Fibroblast of lung (primary cell): ENCODE measurements around the gene TRAF3. TPM values are rescaled to one million over a fixed set of nuclear protein-coding genes. Genes with fewer than 3 reads are reported as not detected.

Experiments
- DNase-seq, 2 donors: peaks; one replicate each; pipeline versions ENCODE4 v3.0.0 to v3.0.0-alpha.2; 2010; ENCODE audit warnings: low read depth in 2 of 2
- H2AFZ ChIP-seq: 2 replicates; pipeline ENCODE4 v1.5.1; 2012; ENCODE audit warnings: low read length, control low read depth, inconsistent platforms
- H3K27ac ChIP-seq: 2 replicates; pipeline ENCODE4 v1.5.1; 2011; ENCODE audit warnings: low read length, control low read depth; ENCODE audit not compliant: insufficient read depth
- H3K27me3 ChIP-seq: 2 replicates; pipeline ENCODE4 v1.5.1; 2011; ENCODE audit warnings: mild to moderate bottlenecking, low read length; ENCODE audit not compliant: control insufficient read depth, insufficient read depth
- H3K36me3 ChIP-seq: 2 replicates; pipeline ENCODE4 v1.5.1; 2011; ENCODE audit warnings: low read length; ENCODE audit not compliant: control insufficient read depth, insufficient read depth
- H3K4me1 ChIP-seq: 2 replicates; pipeline ENCODE4 v1.5.1; 2011; ENCODE audit warnings: low read length; ENCODE audit not compliant: control insufficient read depth, insufficient read depth; ENCODE audit errors: extremely low read depth
- H3K4me2 ChIP-seq: 2 replicates; pipeline ENCODE4 v1.5.1; 2011; ENCODE audit warnings: low read length, control low read depth; ENCODE audit not compliant: insufficient read depth; ENCODE audit errors: extremely low read depth
- H3K4me3 ChIP-seq, 4 experiments: fragments of 200-600 bp in 1 of 4; sonication (generic) in 1 of 4; replicated peaks in 1 of 4; 2 replicates each; pipeline ENCODE4 v1.5.1; 2011 to 2016; ENCODE audit warnings: low read length in 4 of 4, low read depth in 3 of 4, mild to moderate bottlenecking in 3 of 4, control low read depth in 2 of 4, inconsistent platforms in 1 of 4, mixed read lengths in 1 of 4; ENCODE audit not compliant: insufficient read depth in 1 of 4; ENCODE audit errors: control extremely low read depth in 1 of 4
- H3K79me2 ChIP-seq: 2 replicates; pipeline ENCODE4 v1.5.1; 2012; ENCODE audit warnings: mild to moderate bottlenecking, low read length, inconsistent platforms; ENCODE audit not compliant: control insufficient read depth, insufficient read depth
- H3K9ac ChIP-seq: 2 replicates; pipeline ENCODE4 v1.5.1; 2011; ENCODE audit warnings: mild to moderate bottlenecking, low read length, control low read depth; ENCODE audit not compliant: insufficient read depth
- H3K9me3 ChIP-seq: 2 replicates; pipeline ENCODE4 v1.5.1; 2012; ENCODE audit warnings: low read depth, low read length; ENCODE audit not compliant: control insufficient read depth, insufficient read depth
- H4K20me1 ChIP-seq: 2 replicates; pipeline ENCODE4 v1.5.1; 2011; ENCODE audit warnings: low read length; ENCODE audit not compliant: control insufficient read depth, insufficient read depth; ENCODE audit errors: extremely low read depth
- EZH2 ChIP-seq: IDR thresholded peaks from 2 replicates; pipeline ENCODE4 v1.5.1; 2012; ENCODE audit warnings: low read length, control low read depth, mild to moderate bottlenecking; ENCODE audit errors: missing control alignments
- polyA plus RNA-seq, 2 donors: library from polyadenylated mRNA; depleted of rRNA in 1 of 2; stranded (reverse) in 1 of 2; unstranded in 1 of 2; fragments of >200 nt; gene quantifications; 2 replicates each; pipeline ENCODE4 v1.2.1, GENCODE V29; 2011 to 2012; ENCODE audit warnings: missing spikeins in 1 of 2
- total RNA-seq: library from RNA; depleted of rRNA; stranded (reverse); fragments of >200 nt; gene quantifications from 2 replicates; pipeline ENCODE4 v1.2.1, GENCODE V29; 2014
- TF ChIP-seq, protein P1 (sequence below), 2 donors: IDR thresholded peaks in 1 of 2; conservative IDR thresholded peaks in 1 of 2; 1 replicate in 1 of 2; 2 replicates in 1 of 2; pipeline ENCODE4 v1.5.1; 2011 to 2012; ENCODE audit warnings: low read length in 2 of 2, control low read depth in 1 of 2, inconsistent platforms in 1 of 2, low read depth in 1 of 2, mild to moderate bottlenecking in 1 of 2

The TRAF3 gene
- total and polyA plus RNA-seq, 2 donors (not counting 1 experiment from before 2014, with no cell fraction given), result 12.1 to 14.4 TPM

DNA sequence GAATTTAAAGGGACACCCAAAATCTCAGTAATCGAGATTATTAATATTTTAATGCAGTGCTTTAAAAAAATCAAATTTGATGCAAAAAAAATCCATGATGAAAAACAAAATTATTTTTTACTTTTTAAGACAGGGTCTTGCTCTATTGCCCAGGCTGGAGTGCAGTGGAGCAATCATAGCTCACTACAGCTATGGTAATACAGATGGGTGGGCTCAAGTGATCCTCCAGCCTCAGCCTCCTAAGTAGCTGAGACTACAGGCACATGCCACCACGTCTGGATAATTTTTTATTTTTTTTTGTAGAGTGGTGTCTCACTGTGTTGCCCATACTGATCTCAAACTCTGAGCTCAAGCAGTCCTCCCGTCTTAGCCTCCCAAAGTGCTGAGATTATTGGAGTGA, 62.9 kb downstream of the TRAF3 start:
- H3K9ac ChIP-seq, result no peak overlapping the region
- no peaks in the 10 kb centered on the region for H3K9me3 ChIP-seq
- no peak overlapping the region for H2AFZ ChIP-seq
- no peak for TF ChIP-seq EZH2
- TF ChIP-seq, protein P1, sequence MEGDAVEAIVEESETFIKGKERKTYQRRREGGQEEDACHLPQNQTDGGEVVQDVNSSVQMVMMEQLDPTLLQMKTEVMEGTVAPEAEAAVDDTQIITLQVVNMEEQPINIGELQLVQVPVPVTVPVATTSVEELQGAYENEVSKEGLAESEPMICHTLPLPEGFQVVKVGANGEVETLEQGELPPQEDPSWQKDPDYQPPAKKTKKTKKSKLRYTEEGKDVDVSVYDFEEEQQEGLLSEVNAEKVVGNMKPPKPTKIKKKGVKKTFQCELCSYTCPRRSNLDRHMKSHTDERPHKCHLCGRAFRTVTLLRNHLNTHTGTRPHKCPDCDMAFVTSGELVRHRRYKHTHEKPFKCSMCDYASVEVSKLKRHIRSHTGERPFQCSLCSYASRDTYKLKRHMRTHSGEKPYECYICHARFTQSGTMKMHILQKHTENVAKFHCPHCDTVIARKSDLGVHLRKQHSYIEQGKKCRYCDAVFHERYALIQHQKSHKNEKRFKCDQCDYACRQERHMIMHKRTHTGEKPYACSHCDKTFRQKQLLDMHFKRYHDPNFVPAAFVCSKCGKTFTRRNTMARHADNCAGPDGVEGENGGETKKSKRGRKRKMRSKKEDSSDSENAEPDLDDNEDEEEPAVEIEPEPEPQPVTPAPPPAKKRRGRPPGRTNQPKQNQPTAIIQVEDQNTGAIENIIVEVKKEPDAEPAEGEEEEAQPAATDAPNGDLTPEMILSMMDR (conservative IDR thresholded peaks at IDR 0.05 in 1 of 2, IDR thresholded peaks at IDR 0.05 in 1 of 2; ENCODE audit: low read depth in 1 of 2, low read length in 2 of 2), result no peak
- no peaks in the 10 kb centered on the region for H3K4me1 ChIP-seq
- no peaks in the 10 kb centered on the region for H3K79me2 ChIP-seq
- H3K27ac ChIP-seq, result no peak overlapping the region
- no peaks in the 10 kb centered on the region for H3K27me3 ChIP-seq
- H3K4me3 ChIP-seq, result no peak overlapping the region
- no peak overlapping the region for H3K4me2 ChIP-seq
- H3K36me3 ChIP-seq, result no peaks in the 10 kb centered on the region
- no peak for DNase-seq
- no peaks in the 10 kb centered on the region for H4K20me1 ChIP-seq

DNA sequence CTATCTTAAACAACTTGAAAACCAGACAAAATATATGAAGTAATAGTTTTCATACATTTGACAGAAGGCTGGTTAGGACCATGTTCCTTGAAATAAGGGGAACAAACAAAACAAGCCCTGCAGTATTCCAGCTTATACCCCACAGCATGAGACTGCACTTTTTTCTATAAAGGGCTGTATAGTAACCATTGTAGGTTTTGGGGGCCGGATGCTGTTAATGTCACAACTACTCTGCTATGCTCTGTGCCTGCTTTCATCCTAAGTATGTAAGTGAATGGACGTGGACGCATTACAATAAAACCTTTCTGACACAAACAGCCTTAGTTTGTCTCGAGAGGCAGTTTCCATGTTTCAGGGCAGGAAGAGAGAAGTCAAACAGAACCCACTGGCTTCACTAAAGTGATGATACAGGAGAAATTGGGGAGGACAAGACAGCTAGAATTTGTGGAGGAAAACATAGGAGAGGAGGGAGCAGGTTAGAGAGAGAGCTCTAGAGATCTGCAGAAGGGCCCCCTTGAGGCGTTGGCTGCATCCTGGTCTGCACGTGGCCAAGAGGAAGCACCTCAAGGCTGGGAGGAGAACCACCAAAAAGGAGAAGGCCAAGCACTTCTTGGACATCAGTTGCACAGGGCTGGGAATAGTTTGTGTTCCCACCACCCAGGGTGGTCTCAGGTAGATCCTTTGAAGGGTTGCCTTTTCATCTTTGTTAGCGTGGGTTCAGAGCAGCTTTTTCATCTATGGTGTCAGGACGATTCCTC, 63.7 kb downstream of the TRAF3 start:
- H3K27me3 ChIP-seq, result no peaks in the 10 kb centered on the region
- no peaks in the 10 kb centered on the region for H4K20me1 ChIP-seq
- DNase-seq, result no peak

DNA sequence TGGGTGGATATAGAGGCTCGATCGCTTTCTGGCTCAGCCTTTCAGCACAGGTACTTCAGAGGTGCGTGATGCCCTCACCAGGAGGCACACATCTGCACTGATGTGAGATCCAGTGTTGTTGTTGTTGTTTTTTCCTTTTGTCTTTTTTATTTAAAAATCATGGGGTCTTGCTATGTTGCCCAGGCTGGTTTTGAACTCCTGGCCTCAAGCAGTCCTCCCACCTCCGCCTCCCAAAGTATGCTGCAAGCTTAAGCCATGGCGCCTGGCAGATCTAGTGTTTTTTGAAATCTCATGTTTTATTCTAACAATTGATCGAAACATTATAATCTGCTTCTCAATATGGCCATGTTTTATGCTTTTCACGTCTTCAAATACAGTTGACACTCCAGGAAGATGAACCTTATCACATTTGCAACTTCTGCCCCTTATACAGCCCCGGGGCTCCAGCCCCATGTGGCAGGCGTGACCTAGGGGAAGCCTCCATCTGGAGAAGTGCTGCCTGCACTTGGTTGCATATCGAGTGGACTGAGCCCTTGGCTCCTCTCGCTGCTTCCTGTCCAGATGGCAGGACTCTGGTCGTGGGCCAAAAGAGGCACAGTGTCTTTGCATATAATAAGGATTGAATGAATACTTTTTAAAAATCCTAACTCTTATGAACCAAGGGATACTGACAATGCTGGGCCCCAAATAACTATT, 71.7 kb downstream of the TRAF3 start:
- peak in 1 of 2 donors; percentile 52 for DNase-seq
- H3K4me2 ChIP-seq, result peak overlapping the region; percentile 4
- peak overlapping the region; percentile 1 for H2AFZ ChIP-seq
- no peaks in the 10 kb centered on the region for H3K9me3 ChIP-seq
- peak overlapping the region; percentile 22 for H3K27ac ChIP-seq
- H3K36me3 ChIP-seq, result no peaks in the 10 kb centered on the region
- TF ChIP-seq, protein P1 (conservative IDR thresholded peaks at IDR 0.05 in 1 of 2, IDR thresholded peaks at IDR 0.05 in 1 of 2; ENCODE audit: low read depth in 1 of 2, low read length in 2 of 2), result no peak
- TF ChIP-seq EZH2, result no peak
- no peaks in the 10 kb centered on the region for H4K20me1 ChIP-seq
- peak overlapping the region; percentile 14 for H3K9ac ChIP-seq
- no peak overlapping the region for H3K4me3 ChIP-seq
- no peaks in the 10 kb centered on the region for H3K27me3 ChIP-seq
- peaks cover 4% of the 10 kb centered on the region for H3K4me1 ChIP-seq
- no peaks in the 10 kb centered on the region for H3K79me2 ChIP-seq

More for the DNA sequence above, 63.7 kb downstream of the TRAF3 start:
- no peaks in the 10 kb centered on the region for H3K36me3 ChIP-seq
- H3K27ac ChIP-seq, result no peak overlapping the region
- no peak overlapping the region for H2AFZ ChIP-seq
- H3K4me3 ChIP-seq, result no peak overlapping the region
- TF ChIP-seq, protein P1 (conservative IDR thresholded peaks at IDR 0.05 in 1 of 2, IDR thresholded peaks at IDR 0.05 in 1 of 2; ENCODE audit: low read depth in 1 of 2, low read length in 2 of 2), result no peak
- TF ChIP-seq EZH2, result no peak
- H3K4me2 ChIP-seq, result no peak overlapping the region
- no peak overlapping the region for H3K9ac ChIP-seq
- H3K9me3 ChIP-seq, result no peaks in the 10 kb centered on the region
- H3K79me2 ChIP-seq, result no peaks in the 10 kb centered on the region
- H3K4me1 ChIP-seq, result no peaks in the 10 kb centered on the region
